Activated CD8-positive, alpha-beta memory T cell treated with anti-CD3 and anti-CD28 coated beads, Interleukin-2, amount 50 U/mL, for 4 hours (primary cell): ENCODE data around the gene MAGEB10.
"Not testable (repeated sequence)": the region's sequence is repeated elsewhere in the genome, so short reads cannot be mapped to it uniquely, and the experiment has no call there.

Source experiments
- DNase-seq: peaks from one replicate; pipeline ENCODE4 v3.0.0-alpha.2; 2020

Gene MAGEB10, protein sequence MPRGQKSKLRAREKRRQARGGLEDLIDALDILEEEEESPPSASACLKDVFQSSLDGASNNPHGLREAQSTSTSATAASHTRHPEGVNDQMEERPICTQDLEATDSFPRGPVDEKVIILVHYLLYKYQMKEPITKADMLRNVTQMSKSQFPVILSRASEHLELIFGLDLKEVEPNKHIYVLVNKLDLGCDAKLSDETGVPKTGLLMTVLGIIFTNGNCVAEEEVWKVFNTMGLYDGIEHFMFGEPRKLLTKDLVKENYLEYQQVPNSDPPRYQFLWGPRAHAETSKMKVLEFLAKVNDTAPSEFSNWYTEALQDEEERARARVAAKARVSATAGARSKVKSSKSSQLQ

DNA sequence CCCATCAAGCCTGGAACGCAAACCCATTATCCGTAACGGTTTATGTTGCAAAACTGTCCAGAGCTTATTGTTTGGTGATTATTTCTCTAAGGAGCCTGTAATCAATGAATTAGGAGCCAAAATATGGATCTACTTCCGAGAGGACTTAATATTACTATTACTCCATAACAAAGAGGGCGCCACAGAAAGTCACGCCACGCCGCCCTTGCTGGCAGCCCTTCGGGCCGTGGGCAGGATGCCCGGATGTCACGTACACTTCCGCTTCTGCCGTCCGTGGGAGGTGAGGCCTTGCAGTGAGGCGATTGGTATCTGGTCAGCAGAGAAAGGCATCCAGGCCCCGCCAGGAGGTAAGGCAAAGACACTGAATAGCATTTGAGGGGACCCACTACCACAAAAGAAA lies at the start of gene MAGEB10:
TSS of gene MAGEB10 (plus strand) at position 301 of the 400 bp plus-strand sequence. CDS start 13,317 bp downstream, outside the sequence.
- DNase-seq: no peak

DNA sequence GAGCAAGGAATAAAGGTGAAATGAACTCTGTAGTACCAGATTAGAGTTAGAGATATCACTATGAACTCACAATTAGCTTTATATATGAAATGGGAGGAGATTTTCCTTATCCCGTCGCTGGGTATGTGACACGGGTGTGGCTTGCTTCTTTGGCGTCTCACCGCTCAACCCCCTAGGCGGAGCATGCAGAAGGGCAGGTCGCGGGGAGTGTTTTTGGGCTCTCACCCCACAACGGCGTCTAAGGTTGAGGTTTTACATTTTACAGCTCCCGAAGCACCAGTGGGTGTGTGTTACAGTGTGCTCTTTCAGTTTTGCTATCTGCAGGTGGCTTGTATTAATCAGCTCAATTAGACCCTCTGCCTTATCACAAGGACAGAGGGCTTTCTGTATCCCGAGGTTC lies 42.1 kb upstream of the MAGEB10 start:
- DNase-seq: no peak

DNA sequence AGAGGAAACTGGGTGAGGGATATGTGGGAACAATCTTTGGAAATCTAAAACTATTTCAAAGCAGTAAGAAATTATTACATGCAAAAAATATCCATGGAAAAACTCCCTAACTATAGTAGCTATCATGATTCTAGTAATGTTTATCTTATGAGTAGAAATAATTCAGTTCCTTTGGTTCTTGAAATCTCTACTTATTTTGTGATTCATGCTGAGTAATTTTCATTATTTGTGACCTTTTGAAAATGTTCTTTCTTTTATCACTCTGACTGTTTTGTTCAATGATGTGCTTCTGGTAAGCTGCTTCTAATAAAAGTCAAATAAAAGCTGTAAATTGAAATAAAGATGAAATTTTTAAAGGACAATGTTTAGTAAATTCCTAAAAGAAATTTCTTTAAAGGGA lies 40.4 kb upstream of the MAGEB10 start:
- DNase-seq: no peak

DNA sequence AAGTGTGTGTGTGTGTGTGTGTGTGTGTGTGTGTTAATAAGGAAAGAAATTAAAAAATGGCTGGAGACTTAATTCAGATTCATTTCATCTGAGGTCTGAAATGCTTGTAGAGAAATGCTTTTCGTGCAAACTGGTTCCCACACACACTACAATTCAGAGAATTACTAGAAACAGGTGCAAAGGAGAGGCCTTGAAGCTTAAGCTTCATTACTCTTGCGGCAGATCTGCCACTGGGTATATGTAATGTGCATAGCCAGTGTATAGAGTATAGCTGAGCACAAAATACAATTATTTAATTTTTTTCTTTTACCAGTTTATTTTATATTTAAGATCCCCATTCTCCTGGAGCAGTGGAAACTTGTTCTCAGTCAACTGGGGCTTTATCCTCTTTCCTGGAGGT lies 31.8 kb upstream of the MAGEB10 start:
- no peak for DNase-seq

DNA sequence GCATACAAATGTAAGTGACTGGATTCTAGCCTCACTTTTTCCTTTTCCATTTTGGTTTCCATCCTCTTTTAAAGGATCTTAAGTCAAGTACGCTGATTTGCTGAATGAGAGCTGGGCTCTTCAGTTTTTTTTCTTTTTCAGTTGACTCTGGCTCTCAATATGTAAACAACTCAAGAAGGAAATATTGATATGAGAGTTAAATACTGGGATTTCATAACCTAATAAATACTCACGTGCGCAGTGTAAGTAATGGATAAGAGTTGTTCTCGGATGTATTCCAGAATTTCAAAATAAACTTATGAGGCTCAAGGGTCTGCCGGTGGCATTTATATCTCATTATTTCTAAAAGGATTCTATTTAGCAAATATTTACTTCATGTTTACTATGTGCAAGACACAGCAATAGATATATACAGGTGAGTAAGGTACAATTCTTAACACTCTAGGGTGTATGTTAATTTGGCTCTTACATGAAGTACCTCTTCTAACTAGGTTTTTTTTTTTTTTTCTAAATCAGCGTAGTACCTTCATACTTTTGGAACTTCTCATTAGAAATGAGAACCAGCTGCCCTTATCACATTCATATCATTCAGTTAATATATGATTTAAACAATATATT lies 11.0 kb upstream of the MAGEB10 start:
- DNase-seq: no peak

DNA sequence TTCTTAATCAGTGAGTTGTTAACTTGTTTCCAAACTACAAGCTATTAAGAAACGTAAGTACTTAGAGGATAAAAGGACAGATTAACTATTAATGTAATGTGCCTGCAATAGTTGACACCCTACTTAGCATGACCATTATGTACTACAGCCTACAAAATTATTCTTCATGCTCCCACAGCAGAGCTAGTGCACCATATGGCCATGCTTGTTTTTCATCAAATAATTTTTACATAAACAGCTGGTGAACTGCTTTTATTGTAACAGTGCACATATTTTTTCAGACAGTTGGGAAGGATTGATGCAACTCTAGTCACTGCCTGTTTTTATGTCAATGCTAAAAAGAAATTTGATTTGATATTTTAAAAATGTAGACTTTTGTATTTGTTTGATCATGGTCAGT lies 10.2 kb upstream of the MAGEB10 start:
- DNase-seq: no peak

DNA sequence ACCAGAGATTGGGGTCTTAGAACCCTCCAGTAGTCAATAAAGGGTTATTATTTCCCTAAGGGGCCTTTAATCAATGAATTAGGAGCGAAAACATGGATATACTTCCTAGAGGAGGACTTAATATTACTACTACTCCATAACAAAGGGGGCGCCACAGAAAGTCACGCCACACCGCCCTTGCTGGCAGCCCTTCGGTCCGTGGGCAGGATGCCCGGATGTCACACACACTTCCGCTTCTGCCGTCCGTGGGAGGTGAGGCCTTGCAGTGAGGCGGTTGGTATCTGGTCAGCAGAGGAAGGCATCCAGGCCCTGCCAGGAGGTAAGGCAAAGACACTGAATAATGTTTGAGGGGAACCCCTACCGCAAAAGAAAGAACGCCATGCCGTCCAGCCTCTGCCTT lies 436 bp downstream of the MAGEB10 start:
- no peak for DNase-seq

DNA sequence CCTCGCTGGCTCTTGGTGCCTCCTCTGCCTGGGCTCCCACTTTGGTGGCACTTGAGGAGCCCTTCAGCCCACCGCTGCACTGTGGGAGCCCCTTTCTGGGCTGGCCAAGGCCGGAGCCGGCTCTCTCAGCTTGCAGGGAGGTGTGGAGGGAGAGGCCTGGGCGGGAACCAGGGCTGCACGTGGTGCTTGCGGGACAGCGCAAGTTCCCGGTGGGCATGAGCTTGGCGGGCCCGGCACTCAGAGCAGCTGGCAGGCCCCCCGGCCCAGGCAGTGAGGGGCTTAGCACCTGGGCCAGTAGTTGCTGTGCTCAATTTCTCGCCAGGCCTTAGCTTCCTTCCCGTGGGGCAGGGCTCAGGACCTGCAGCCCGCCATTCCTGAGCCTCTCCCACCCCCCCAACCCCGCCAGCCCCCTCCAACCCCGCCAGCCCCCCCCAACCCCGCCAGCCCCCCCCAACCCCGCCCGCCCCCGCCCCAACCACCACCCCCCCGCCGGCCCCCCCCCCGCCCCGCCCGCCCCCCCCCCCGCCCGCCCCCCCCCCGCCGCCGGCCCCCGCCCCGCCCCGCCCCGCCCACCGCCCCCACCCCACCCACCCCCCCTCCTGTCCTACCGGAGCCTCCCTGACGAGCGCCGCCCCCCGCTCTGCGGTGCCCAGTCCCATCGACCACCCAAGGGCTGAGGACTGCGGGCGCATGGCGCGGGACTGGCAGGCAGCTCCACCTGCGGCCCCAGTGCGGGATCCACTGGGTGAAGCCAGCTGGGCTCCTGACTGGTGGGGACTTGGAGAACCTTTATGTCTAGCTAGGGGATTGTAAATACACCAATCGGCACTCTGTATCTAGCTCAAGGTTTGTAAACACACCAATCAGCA lies 1.4 kb downstream of the MAGEB10 start:
- not testable (repeated sequence) for DNase-seq

DNA sequence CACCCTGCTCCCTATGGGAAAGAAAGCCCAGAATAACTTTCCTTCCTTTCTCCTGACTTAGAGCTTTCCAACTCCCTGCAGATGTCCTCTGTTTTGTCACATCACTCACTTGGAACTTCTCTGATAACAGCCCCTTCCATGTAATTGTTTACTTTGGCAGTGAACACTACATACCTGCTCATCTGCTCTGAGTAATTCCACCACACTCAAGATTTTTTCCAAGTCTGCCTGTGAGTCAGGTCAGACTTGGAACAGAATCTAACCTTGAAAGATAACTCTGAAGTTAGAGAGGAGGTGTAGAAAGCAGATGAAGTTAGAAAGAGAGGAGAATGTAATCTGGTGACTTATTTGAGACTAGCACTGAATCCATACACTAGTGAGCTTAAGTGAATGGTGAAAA lies 7.4 kb downstream of the MAGEB10 start:
- DNase-seq: no peak

DNA sequence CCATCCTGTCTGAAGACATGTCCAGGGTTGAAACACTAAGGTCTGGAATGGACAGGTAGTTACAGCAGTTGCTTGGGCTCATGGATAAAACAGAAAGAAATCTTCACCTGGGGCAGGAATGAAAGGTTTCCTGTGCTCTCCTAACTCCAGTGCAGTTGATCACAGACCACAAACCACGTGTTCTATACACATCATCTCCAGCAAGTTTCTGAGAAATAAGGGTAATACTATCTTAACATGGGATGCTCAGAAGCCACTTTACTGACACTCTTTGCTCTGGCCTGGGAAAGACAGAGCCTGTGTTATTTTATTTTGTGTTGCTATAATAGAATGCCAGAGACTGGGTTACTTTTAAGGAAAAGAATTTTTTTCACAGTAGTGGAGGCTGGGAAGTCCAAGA lies 16.0 kb downstream of the MAGEB10 start:
- DNase-seq: no peak

DNA sequence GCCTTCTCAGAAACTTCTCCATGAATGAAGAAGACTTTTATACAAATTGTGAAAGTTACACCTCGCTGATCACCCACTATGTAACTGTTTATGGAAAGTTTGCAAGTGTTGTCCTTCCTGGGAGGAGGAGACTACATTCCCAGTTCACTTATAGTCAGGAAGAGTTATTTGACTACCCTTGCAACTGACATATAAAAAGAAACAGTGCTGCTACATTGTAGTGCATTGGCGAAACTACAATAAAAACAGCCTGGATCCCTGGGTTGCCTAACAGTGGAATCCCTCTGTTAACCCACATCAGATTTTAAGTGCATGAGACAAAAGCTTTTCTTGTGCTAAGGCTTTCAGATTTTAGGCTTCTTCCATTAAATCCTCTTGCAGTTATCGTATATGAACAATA lies 30.4 kb downstream of the MAGEB10 start:
- no peak for DNase-seq

DNA sequence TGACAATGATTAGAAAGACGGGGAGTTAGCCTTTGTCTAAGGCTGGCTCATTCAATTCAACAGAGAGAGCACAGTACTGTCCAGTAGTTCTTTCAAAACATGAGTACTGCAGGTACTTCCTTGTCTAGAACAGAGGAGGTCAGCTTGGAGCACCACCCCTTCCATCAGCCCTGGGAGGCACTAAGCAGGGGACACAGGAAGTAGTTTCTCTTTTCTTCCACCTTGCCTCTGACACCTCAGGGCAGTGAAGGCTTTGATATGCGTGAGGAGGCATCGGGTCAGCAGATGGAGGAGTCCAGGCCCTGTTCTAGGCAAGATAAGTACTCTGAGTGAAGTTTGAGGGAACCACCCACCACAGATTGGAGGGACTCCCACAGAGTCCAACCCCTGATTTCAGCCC lies 33.1 kb downstream of the MAGEB10 start:
- DNase-seq: no peak

DNA sequence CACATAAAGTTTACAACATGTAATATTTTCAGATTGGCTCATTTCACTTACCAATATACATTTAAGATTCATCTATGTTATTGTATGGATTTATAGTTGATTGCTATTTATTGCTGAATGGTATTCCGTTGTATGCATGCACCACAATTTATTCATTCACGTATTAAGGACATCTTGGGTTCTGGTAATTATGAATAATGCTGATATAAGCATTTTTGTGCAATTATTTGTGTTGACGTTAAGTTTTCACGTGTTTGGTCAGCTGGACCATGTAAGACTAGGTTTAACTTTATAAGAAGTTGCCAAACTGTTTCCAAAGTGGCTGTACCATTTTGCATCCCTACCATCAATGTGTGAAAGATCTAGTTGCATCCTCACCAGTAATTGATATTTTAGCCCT lies 35.1 kb downstream of the MAGEB10 start:
- no peak for DNase-seq

DNA sequence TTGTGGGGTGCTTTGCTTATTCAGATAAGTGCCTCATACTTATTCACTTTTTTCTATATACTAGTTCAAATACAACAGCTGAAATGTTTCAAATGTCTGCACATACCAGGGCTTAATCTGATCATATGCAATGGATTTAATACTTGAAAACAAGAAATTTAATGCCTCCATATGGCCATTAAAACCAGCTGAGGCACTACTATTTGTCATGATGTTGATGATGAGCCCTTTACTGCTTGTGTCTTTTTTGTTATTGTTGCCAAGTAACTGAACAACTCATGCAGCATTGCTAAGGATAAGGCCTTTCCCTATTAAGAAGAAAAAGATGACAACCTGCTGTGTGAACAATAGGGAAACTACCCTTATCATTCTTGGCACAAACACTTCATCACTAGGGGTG lies 52.5 kb downstream of the MAGEB10 start:
- no peak for DNase-seq

DNA sequence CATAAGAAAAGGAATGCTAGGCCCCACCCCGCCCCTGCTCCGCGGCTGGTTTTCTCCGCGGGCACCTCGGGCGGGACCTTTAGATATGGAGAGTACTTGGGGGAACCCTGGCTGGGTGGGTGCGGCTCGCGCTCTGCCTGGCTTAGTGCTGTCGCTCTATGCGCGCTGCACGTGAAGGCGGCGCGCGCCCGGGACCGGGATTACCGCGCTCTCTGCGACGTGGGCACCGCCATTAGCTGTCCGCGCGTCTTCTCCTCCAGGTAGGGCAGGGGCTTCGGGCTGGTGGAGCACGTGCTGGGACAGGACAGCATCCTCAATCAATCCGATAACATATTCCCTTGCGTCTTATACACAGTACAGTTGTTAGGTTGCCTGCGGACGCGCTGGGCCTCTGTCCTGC lies 56.0 kb downstream of the MAGEB10 start:
- DNase-seq: no peak
